HUES64 (cell line): Measurements from ENCODE around the gene APCDD1L.

ENCODE experiments used
- H3K27ac ChIP-seq: 2 replicates; pipeline ENCODE4 v1.7.0; 2013; ENCODE audit warnings: low read depth, low read length, inconsistent platforms
- H3K27me3 ChIP-seq: 2 replicates; pipeline ENCODE4 v1.6.1; 2013; ENCODE audit warnings: mild to moderate bottlenecking, low read length; ENCODE audit not compliant: insufficient read depth
- H3K36me3 ChIP-seq: 2 replicates; pipeline ENCODE4 v1.6.1; 2013; ENCODE audit warnings: mild to moderate bottlenecking, low read length; ENCODE audit not compliant: insufficient read depth
- H3K4me1 ChIP-seq: 2 replicates; pipeline ENCODE4 v1.6.1; 2013; ENCODE audit warnings: mild to moderate bottlenecking, low read length, moderate library complexity; ENCODE audit not compliant: insufficient read depth
- H3K4me3 ChIP-seq: 2 replicates; pipeline ENCODE4 v1.5.1; 2013; ENCODE audit warnings: mild to moderate bottlenecking, low read length, moderate library complexity
- H3K9ac ChIP-seq: 2 replicates; pipeline ENCODE4 v1.6.1; 2013; ENCODE audit warnings: mild to moderate bottlenecking, low read depth, low read length
- H3K9me3 ChIP-seq: 2 replicates; pipeline ENCODE4 v1.6.1; 2013; ENCODE audit warnings: low read depth, low read length; ENCODE audit not compliant: insufficient read depth
- WGBS: fragments of 150-250, 120-280 bp; methylation state at CpG from one replicate; pipeline ENCODE4 v1.1.7; 2013; ENCODE audit warnings: missing lambda C conversion rate; 5-methylcytosine and 5-hydroxymethylcytosine counted together

The APCDD1L gene

DNA sequence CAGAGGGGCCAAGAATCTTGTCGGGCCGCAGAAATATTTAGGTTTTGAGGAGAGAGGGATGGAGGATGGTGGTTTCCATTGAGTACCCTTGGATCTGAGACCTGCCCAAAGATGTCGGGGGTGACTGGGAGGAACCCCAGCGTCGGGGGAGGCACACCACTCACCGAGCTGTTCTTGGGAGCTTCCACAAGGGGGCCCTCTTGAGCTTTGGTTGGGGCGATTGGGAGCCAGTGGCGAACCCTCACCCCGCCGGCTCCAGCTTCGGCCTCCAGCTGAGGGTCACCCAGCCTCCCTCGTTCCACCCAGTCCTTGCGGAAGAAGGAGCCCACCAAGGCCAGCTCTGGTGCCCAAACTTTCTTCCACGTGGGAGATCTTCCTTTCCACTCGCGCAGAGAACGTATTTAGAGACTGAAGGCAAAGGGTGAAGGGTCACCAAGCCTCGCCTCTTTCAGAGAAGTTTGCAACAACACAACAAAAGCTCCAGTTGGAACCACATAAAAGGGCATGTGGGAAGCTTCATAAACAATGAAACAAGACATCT lies 33.6 kb downstream of the APCDD1L start:
- Histone ChIP-seq H3K4me3 (no peak overlapping the region; the same call in 1 of the 2 replicates), H3K27me3 (no peaks in the 10 kb centered on the region), H3K36me3 (no peaks in the 10 kb centered on the region), H3K9me3 (peaks cover 30% of the 10 kb centered on the region), H3K27ac (no peak overlapping the region), H3K9ac (peak overlapping the region; percentile 24; the same call in 1 of the 2 replicates), H3K4me1 (peaks cover 8% of the 10 kb centered on the region; the same call in 1 of the 2 replicates)
- WGBS, result 22% methylated on average over 18 of the region's 18 CpGs

DNA sequence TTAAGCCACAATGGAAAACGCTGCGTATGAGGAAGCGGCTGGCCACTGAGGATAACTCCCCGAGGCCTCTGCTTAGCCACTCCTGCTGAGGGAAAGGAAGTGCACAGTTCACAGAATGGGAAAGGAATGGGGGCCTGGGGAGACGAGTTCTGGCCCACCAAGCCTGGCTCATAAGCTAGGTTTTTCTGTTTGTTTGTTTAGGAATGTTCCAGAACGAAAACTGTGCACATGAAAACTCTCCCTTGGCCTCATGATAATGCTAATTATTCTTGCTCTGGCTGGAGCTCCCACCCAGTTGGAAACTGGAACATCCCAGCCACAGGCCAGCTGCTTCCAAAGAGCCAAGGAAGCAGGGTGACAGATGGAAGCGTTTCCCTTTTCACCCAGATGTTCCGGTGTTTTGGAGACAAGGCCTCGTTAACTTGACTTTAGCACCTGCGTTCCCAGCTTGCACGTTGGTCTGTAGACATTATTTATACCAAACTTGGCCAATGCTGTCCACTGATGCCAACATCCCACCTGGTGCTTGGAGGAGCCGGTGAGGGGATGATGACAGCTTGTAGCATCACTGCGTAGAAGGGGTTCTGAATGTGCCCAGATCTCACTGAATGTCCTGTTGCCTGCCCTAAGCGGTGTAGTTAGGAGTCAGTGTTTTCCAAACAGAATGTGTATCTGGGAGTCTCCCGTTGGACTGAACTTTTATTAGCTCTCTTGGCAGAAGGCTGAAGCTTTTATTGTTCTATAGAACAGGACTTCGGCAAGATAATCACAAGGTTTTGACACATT lies 34.5 kb downstream of the APCDD1L start:
- 90% methylated on average over 16 of the region's 16 CpGs for WGBS
- Histone ChIP-seq H3K27ac (no peak overlapping the region), H3K9ac (no peak overlapping the region), H3K36me3 (no peaks in the 10 kb centered on the region), H3K27me3 (no peaks in the 10 kb centered on the region), H3K4me1 (peaks cover 8% of the 10 kb centered on the region; the same call in 1 of the 2 replicates), H3K9me3 (peaks cover 22% of the 10 kb centered on the region), H3K4me3 (no peak overlapping the region)

DNA sequence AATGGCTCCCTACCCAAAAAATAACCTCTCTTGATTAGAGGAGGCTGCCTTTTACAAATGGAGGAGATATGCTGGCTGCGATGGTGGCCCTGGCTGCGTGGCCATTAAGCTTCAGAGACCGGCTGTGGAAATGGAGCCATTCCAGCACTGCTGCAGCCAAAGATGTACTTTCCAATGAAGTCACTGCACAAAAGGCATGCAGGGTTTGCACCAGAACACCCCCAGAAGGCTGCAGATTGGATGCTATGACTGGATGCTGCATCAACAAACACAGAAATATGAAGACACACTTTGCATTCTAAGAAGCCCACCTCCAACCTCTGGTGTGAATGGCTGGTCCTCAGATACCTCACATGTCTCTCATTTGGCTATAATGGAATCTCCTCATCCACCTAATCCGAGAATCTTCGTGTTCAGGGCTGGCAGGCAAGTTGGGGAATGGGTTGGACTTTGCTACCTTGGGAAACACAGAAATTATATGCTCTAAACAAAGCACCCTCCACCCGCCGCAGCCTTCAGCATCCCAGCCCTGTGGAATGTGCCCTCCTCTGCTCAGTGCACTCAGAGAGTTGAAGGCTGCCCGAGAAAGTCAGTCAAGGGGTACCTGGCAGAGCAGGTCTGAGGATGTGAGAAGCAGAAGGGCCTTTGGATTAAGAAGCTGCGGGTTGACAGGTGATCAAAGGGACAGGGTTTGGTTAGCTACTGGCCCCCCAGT lies 35.3 kb downstream of the APCDD1L start:
- Histone ChIP-seq H3K9me3 (peaks cover 14% of the 10 kb centered on the region), H3K4me3 (no peak overlapping the region), H3K4me1 (peaks cover 8% of the 10 kb centered on the region; the same call in 1 of the 2 replicates), H3K27me3 (no peaks in the 10 kb centered on the region), H3K36me3 (no peaks in the 10 kb centered on the region), H3K9ac (no peak overlapping the region), H3K27ac (no peak overlapping the region)
- WGBS, result 93% methylated on average over 9 of the region's 9 CpGs

DNA sequence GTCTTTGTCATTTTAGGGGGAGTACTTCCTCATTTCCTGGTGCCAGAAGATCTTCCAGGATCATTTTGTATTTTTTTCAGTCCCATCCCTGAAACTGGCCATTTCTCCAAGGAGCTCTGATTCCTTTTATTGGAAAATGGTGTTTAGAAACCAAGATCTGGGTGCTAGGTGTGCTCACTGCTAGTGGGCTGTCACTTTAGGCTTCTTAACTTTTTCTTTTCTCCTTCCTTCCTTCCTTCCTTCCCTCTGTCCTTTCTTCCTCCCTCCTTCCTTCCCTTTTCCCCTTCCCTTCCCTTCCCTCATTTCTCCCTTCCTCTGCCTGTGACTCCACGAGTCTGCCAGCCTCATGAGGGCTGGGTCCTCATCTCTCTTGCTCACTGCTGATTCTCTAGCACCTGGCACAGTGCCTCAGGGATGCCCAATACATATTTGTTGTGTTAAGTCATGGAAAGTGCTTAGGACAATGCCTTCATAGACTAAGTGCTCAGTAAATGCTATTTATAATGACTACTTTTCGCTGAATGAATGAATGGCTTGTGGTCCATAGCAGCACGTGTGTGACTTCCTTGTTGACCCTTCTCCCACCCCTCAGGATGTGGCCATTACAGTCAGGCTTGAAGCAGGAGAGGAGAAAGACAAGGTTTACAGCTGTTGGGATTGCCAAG lies 36.9 kb downstream of the APCDD1L start:
- 89% methylated on average over 3 of the region's 3 CpGs for WGBS

DNA sequence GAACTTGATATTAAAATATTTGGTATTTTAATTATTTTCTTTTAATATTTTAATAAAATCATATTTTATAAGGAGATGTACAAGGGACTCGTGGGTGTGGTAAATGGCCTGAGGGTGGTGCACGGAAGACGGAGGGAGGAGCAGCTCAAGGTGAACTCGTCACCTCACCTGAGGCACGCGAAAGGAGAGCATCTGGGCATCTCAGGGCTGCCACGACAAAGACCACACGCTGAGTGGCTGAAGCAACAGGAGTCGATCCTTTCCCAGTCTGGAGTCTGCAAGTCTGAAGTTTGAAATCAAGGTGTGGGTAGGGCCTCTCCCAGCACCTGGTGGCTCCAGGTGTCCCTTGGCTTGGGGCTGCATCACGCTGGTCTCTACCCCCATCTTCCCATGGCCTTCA lies 39.7 kb downstream of the APCDD1L start:
- Histone ChIP-seq H3K4me3 (no peak overlapping the region), H3K27ac (no peak overlapping the region), H3K9ac (no peak overlapping the region), H3K27me3 (no peaks in the 10 kb centered on the region), H3K4me1 (no peaks in the 10 kb centered on the region), H3K9me3 (peaks cover 12% of the 10 kb centered on the region), H3K36me3 (no peaks in the 10 kb centered on the region)
- 89% methylated on average over 10 of the region's 10 CpGs for WGBS

More for the DNA sequence above, 36.9 kb downstream of the APCDD1L start:
- H3K4me3 ChIP-seq, result no peak overlapping the region
- H3K36me3 ChIP-seq, result no peaks in the 10 kb centered on the region
- peaks cover 12% of the 10 kb centered on the region for H3K9me3 ChIP-seq
- H3K27me3 ChIP-seq, result no peaks in the 10 kb centered on the region
- H3K27ac ChIP-seq, result no peak overlapping the region
- H3K9ac ChIP-seq, result no peak overlapping the region
- peaks cover 8% of the 10 kb centered on the region; the same call in 1 of the 2 replicates for H3K4me1 ChIP-seq

DNA sequence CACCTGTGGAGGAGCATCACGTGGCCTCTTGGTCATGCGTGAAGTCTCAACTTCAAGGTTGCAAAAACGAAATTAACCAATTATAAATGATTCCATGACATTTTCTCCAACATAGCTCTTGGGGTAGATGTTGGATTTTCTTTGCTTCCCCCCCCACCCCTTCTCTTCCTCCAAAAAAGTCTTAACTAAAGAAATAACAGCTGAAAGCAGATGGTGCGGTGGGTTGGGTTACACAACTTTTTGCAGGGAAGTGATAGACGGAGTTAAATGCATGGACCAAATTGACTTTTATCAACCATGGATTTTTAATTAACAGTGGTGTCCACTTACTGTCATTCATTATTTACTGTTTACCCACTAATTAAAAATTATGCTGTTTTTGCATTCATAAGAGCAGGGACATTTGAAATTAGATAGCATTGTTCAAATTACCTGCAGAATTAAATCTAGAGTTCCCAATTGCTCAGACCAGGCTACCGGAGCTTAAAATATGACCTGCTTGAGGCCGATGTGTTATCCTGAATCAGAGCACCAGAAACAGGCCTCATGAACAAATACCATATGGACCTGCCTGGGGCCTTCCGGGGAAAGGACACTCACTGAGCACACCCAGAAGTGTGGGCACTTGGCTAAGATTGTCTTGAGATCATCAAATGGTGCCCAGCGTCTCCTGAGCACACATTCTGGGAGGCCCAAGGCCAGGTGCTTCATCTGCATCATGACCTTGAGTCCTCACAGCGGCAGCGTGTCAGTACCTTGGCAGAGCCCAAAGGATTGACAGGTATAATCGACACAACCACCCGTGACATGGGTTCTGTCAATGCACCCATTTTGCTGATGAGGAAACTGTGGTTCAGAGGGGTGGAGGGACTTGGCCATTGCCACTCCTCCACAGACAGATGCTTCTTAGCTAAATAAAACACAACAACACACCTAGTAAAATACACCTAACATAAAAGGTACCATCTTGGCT lies 41.5 kb downstream of the APCDD1L start:
- Histone ChIP-seq H3K27me3 (no peaks in the 10 kb centered on the region), H3K27ac (no peak overlapping the region), H3K4me1 (no peaks in the 10 kb centered on the region), H3K4me3 (no peak overlapping the region), H3K9ac (no peak overlapping the region), H3K36me3 (no peaks in the 10 kb centered on the region), H3K9me3 (peaks cover 10% of the 10 kb centered on the region)
- WGBS, result 95% methylated on average over 13 of the region's 13 CpGs

DNA sequence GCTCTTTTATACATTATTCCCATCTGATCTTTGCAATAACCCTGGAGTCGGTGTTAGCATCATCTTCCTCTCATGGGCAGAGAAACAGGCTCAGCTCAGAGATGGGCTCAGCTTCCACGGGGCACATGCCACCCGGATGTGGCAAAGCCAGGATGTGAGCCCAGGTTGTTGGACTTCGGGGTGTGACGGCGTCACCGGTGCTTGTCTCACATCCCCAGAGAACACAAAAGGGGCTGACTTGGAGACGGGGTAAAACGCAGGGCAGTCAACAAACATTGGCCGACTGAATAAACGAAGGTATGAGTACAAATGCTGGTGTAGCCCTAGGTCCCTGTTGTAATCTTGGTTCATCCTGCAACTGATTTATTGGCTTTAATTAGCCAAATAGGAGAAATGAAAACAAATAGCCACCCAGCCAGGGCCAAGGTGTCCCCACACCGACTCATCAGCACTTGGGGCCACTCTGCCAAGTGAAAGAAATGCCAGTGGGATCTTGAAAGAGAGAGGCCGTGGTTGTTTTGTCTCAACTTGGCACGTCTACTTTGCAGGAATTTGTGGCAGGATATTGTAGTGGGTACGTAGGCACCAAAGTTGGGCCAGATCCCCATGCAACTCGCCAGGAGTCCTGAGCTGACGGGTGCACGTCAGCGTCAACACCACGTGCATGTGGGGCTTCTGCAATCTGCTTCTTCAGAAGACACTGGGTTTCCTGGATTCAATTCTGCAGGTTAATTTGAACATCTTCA lies 42.8 kb downstream of the APCDD1L start:
- WGBS, result 94% methylated on average over 20 of the region's 20 CpGs
- Histone ChIP-seq H3K27ac (no peak overlapping the region), H3K4me3 (no peak overlapping the region), H3K4me1 (no peaks in the 10 kb centered on the region), H3K9me3 (no peaks in the 10 kb centered on the region; the same call in 1 of the 2 replicates), H3K36me3 (no peaks in the 10 kb centered on the region), H3K9ac (no peak overlapping the region), H3K27me3 (no peaks in the 10 kb centered on the region)

DNA sequence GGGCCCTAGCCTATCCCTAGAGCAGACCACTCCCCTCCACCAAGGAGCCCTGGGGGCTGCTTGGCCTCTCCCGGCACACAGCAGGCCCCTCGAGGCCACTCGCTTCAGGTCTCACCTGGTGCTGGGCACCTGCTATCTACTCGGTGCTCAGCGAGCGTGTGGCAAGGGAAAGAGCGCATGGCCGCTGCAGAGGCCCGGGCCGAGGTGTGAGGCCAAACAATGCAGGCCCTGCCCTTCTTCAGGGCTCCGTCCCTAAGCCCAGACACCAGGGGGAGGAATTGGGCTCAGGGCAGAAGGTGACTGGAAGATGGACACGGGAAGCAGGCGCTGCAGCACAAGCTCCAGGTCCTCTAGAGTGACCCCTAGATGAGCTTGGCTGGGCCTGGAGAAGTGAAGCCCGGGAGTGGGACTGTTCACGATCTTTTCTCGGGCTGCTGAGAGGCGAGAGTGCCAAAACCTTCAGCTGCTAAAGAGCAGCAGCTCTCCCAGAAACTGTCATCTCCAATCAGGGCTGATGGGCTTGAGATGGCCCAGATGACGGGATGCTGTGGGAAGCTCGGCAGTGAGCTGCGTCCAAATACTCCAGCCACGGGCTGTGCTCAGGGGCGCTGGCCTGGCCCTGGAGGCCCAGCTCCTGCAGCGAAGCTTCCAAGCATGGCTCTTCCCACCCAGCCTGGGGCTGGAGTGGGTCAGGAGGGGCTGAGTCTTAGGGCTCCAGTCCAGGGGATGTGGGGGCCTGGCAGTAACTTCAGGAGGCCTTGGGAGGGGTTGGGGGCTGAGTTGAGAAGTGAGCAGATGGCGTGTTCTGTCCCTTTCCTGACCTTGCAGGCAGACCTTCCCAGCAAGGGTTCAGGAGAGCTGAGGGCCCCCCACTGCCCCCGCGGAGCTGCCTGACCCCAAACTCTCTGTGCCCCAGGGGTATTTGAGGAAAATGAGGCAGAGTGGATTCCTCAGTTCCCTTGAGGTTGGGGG lies 43.7 kb downstream of the APCDD1L start:
- 92% methylated on average over 26 of the region's 26 CpGs for WGBS
- no peaks in the 10 kb centered on the region for H3K4me1 ChIP-seq
- no peak overlapping the region for H3K4me3 ChIP-seq
- H3K9me3 ChIP-seq, result no peaks in the 10 kb centered on the region
- H3K36me3 ChIP-seq, result no peaks in the 10 kb centered on the region
- H3K27me3 ChIP-seq, result no peaks in the 10 kb centered on the region
- H3K27ac ChIP-seq, result no peak overlapping the region
- no peak overlapping the region for H3K9ac ChIP-seq
